Measurements from ENCODE around the gene TRIM46. TPM values are rescaled to one million over a fixed set of nuclear protein-coding genes. Genes with fewer than 3 reads are reported as not detected.
A peak's percentile ranks its signal among the peaks of the same experiment; 100 is the strongest.

Gene TRIM46
- total and polyA plus RNA-seq, 2 of the 13 experiments (the other 11 are each of a cell fraction or from before 2014, with no cell fraction given): 0.04 to 0.09 TPM

GRCh38 chr1:155139895-155140629, 33.6 kb upstream of the TRIM46 start, which contains the start of gene DPM3 (continued):
- TF ChIP-seq PRDM15 (CRISPR knock-in tag; IDR thresholded peaks at IDR 0.05): no peak
- TF ChIP-seq MIER2 (CRISPR knock-in tag; IDR thresholded peaks at IDR 0.05): peak; percentile 51; the same call in 1 of the 2 replicates
- TF ChIP-seq HDAC1 (CRISPR knock-in tag; IDR thresholded peaks at IDR 0.05): peak; percentile 29; the same call in 1 of the 2 replicates
- 0 out of 2 replicates have a peak, but pooled peaks have one; percentile 15 for TF ChIP-seq HOXD1 (CRISPR knock-in tag; IDR thresholded peaks at IDR 0.05)
- no peak for TF ChIP-seq KLF13 (CRISPR knock-in tag; IDR thresholded peaks at IDR 0.05)
- TF ChIP-seq ZNF124 (CRISPR knock-in tag; IDR thresholded peaks at IDR 0.05): no peak
- 0 out of 2 replicates have a peak, but pooled peaks have one; percentile 20 for TF ChIP-seq GATAD2A (CRISPR knock-in tag; IDR thresholded peaks at IDR 0.05)
- TF ChIP-seq SALL1 (CRISPR knock-in tag; IDR thresholded peaks at IDR 0.05): peak; percentile 79
- TF ChIP-seq ZNF260 (CRISPR knock-in tag; IDR thresholded peaks at IDR 0.05; ENCODE audit: borderline replicate concordance, low read depth): no peak
- peak; percentile 98 for TF ChIP-seq ZNF143 (CRISPR knock-in tag; IDR thresholded peaks at IDR 0.05)
- peak; percentile 47; the same call in 1 of the 2 replicates for TF ChIP-seq SPEN (CRISPR knock-in tag; IDR thresholded peaks at IDR 0.05; ENCODE audit: low read depth)
- TF ChIP-seq, protein P1, sequence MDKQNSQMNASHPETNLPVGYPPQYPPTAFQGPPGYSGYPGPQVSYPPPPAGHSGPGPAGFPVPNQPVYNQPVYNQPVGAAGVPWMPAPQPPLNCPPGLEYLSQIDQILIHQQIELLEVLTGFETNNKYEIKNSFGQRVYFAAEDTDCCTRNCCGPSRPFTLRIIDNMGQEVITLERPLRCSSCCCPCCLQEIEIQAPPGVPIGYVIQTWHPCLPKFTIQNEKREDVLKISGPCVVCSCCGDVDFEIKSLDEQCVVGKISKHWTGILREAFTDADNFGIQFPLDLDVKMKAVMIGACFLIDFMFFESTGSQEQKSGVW (CRISPR knock-in tag; IDR thresholded peaks at IDR 0.05; ENCODE audit: borderline replicate concordance): no peak
- peak; percentile 61; the same call in 1 of the 2 replicates for TF ChIP-seq CBX5 (CRISPR knock-in tag; IDR thresholded peaks at IDR 0.05; ENCODE audit: borderline replicate concordance)
- no peak for TF ChIP-seq ZNF460 (CRISPR knock-in tag; IDR thresholded peaks at IDR 0.05; ENCODE audit: borderline replicate concordance)
- TF ChIP-seq, protein P2, sequence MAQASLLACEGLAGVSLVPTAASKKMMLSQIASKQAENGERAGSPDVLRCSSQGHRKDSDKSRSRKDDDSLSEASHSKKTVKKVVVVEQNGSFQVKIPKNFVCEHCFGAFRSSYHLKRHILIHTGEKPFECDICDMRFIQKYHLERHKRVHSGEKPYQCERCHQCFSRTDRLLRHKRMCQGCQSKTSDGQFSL (CRISPR knock-in tag; IDR thresholded peaks at IDR 0.05): no peak
- no peak for TF ChIP-seq TAF15 (IDR thresholded peaks at IDR 0.05; ENCODE audit: low read depth, low read length, poor library complexity, severe bottlenecking)
- no peak for TF ChIP-seq ZFP36L1 (CRISPR knock-in tag; IDR thresholded peaks at IDR 0.05)
- TF ChIP-seq JUN (CRISPR knock-in tag; IDR thresholded peaks at IDR 0.05): no peak
- no peak for TF ChIP-seq ZBTB38 (CRISPR knock-in tag; IDR thresholded peaks at IDR 0.05)
- TF ChIP-seq ZNF225 (CRISPR knock-in tag; IDR thresholded peaks at IDR 0.05): no peak
- TF ChIP-seq SNAPC4 (CRISPR knock-in tag; IDR thresholded peaks at IDR 0.05): no peak
